PFSK-1 (cell line): ENCODE data around the gene ERVFRD-1.

ENCODE experiments used
- FOXP2 ChIP-seq: optimal IDR thresholded peaks from 2 replicates; pipeline ENCODE3; 2011; ENCODE audit warnings: borderline replicate concordance, control low read depth, inconsistent platforms; ENCODE audit not compliant: insufficient read depth; ENCODE audit errors: extremely low read length, extremely low read depth
- POLR2AphosphoS5 ChIP-seq: IDR thresholded peaks from 2 replicates; pipeline ENCODE4 v1.6.1; 2012; ENCODE audit warnings: low read depth, mild to moderate bottlenecking, control low read depth, low read length, moderate library complexity
- REST ChIP-seq, 2 experiments: IDR thresholded peaks; 2 replicates each; pipeline versions ENCODE4 v1.6.1 to v1.8.0; 2011 to 2012; ENCODE audit warnings: low read depth in 2 of 2, low read length in 2 of 2, control low read depth in 1 of 2, inconsistent platforms in 1 of 2, mild to moderate bottlenecking in 1 of 2, moderate library complexity in 1 of 2; ENCODE audit not compliant: insufficient read depth in 1 of 2
- SIN3A ChIP-seq: IDR thresholded peaks from 2 replicates; pipeline ENCODE4 v1.6.1; 2012; ENCODE audit warnings: mild to moderate bottlenecking, low read length, moderate library complexity, borderline replicate concordance; ENCODE audit not compliant: insufficient read depth
- TAF1 ChIP-seq: IDR thresholded peaks from 2 replicates; pipeline ENCODE4 v1.6.1; 2012; ENCODE audit warnings: low read length, control low read depth, borderline replicate concordance; ENCODE audit not compliant: insufficient read depth

GRCh38 chr6:11067348-11067747 is 44.2 kb downstream of the ERVFRD-1 start:
- no peak for TF ChIP-seq REST (IDR thresholded peaks at IDR 0.05; ENCODE audit: insufficient read depth in 1 of 2, low read depth in 2 of 2, low read length in 2 of 2)
- no peak for TF ChIP-seq POLR2AphosphoS5
- no peak for TF ChIP-seq SIN3A
- TF ChIP-seq TAF1: no peak
- no peak for TF ChIP-seq FOXP2
